DOHH2 (cell line): Measurements from ENCODE around the gene ZMIZ1.

Experiments used
- H3F3A ChIP-seq: fragments of 200-600 bp; sonication (generic), shearing (Covaris generic); 2 replicates; pipeline ENCODE4 v1.6.0; 2016; ENCODE audit warnings: antibody characterized with exemption, mild to moderate bottlenecking; ENCODE audit not compliant: control insufficient read depth, insufficient read depth
- H3K27ac ChIP-seq: fragments of 200-600 bp; sonication (generic); 2 replicates; pipeline ENCODE4 v1.5.1; 2014; ENCODE audit warnings: low read depth, mild to moderate bottlenecking, low read length, moderate library complexity
- H3K27me3 ChIP-seq: fragments of 200-600 bp; sonication (generic); 2 replicates; pipeline ENCODE4 v1.6.1; 2014; ENCODE audit warnings: mild to moderate bottlenecking, low read length, mixed read lengths; ENCODE audit not compliant: control insufficient read depth
- H3K36me3 ChIP-seq: fragments of 200-600 bp; sonication (generic); 2 replicates; pipeline ENCODE4 v1.6.1; 2014; ENCODE audit warnings: mild to moderate bottlenecking, low read length, moderate library complexity, mixed read lengths; ENCODE audit not compliant: control insufficient read depth
- H3K4me1 ChIP-seq: fragments of 200-600 bp; sonication (generic); 2 replicates; pipeline ENCODE4 v1.6.1; 2014; ENCODE audit warnings: mild to moderate bottlenecking, low read length, mixed read lengths; ENCODE audit not compliant: control insufficient read depth
- H3K4me2 ChIP-seq: fragments of 200-600 bp; sonication (generic); 2 replicates; pipeline ENCODE4 v1.6.0; 2014; ENCODE audit warnings: mild to moderate bottlenecking, low read length, moderate library complexity
- H3K4me3 ChIP-seq: fragments of 200-600 bp; sonication (generic); 2 replicates; pipeline ENCODE4 v1.5.1; 2014; ENCODE audit warnings: mild to moderate bottlenecking, low read length, mixed read lengths
- H3K79me2 ChIP-seq: fragments of 200-600 bp; sonication (generic); 2 replicates; pipeline ENCODE4 v1.6.1; 2014; ENCODE audit warnings: mild to moderate bottlenecking, low read length, mixed read lengths; ENCODE audit not compliant: control insufficient read depth
- H3K9me2 ChIP-seq: fragments of 200-600 bp; sonication (generic); replicated peaks from 2 replicates; pipeline ENCODE4 v1.6.1; 2014; ENCODE audit warnings: mild to moderate bottlenecking, low read length, mixed read lengths; ENCODE audit not compliant: control insufficient read depth
- H3K9me3 ChIP-seq: fragments of 200-600 bp; sonication (generic); 2 replicates; pipeline ENCODE4 v1.6.1; 2014; ENCODE audit warnings: antibody characterized with exemption, low read length, mixed read lengths; ENCODE audit not compliant: control insufficient read depth, insufficient read depth
- H4K20me1 ChIP-seq: fragments of 200-600 bp; sonication (generic); 2 replicates; pipeline ENCODE4 v1.6.0; 2014; ENCODE audit warnings: low read depth, mild to moderate bottlenecking, antibody characterized with exemption, low read length, moderate library complexity; ENCODE audit not compliant: control insufficient read depth, insufficient read depth
- CTCF ChIP-seq: fragments of 200-600 bp; sonication (generic); IDR thresholded peaks from one replicate; pipeline ENCODE4 v1.5.1; 2014; ENCODE audit warnings: antibody characterized with exemption, mild to moderate bottlenecking, low read depth, low read length; ENCODE audit not compliant: poor library complexity, severe bottlenecking
- EZH2phosphoT487 ChIP-seq: fragments of 200-600 bp; sonication (generic); IDR thresholded peaks from 2 replicates; pipeline ENCODE4 v1.6.1; 2017; ENCODE audit warnings: borderline replicate concordance, mild to moderate bottlenecking, antibody characterized with exemption, low read length, moderate library complexity, mixed read lengths

Gene ZMIZ1

DNA sequence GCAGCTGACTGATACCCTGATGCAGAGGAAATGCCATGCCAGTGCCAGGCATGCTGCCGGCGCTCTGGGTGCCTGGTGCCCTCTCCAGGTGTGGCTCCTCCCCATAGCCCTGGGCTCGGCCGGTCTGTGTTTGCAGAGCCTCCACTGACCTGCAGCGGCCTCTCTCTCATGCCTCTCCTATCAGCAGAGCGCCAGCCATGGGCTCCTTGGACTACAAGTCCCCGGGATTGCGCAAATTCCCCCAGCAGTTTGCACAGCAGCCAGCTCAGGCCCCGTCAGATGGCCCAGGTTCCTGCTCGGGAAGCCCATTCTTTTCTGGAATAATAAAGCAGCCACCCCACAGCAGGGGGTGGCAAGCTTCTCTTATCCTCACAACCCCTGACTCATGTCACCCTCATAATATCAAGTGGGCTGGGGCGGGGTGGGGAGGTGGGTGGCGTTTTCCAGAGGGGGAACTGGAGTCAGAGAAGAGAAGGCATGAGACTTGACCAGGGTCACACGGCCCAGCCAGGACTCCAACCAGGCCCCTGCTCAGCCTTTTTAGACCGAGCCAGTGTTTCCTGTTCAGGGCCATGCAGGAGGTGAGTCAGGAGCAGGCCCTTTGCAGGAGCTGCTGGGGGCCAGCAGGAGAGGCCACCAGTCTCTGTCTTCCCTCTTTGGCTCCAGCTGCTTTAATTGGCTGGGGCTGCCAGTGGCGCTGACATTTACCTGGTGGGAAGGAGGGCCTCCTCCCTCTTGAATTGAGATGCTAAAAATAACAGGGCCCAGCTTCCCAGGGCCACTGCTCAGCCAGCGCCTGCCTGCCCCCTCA, 58.6 kb downstream of the ZMIZ1 start:
- Histone ChIP-seq H3K4me2 (no peak overlapping the region), H3K27ac (no peak overlapping the region), H3K4me3 (no peak overlapping the region)

GRCh38 chr10:79128241-79128922, 59.6 kb downstream of the ZMIZ1 start:
- Histone ChIP-seq H3K27me3 (peaks cover 5% of the 10 kb centered on the region), H3K9me3 (no peaks in the 10 kb centered on the region), H3K4me1 (peaks cover 18% of the 10 kb centered on the region), H3K36me3 (no peaks in the 10 kb centered on the region), H4K20me1 (no peaks in the 10 kb centered on the region), H3K27ac (no peak overlapping the region), H3K9me2 (no peaks in the 10 kb centered on the region), H3K4me2 (no peak overlapping the region), H3F3A (no peaks in the 10 kb centered on the region), H3K4me3 (no peak overlapping the region), H3K79me2 (no peaks in the 10 kb centered on the region)
- TF ChIP-seq EZH2phosphoT487 (no peak), CTCF (no peak)

More for the DNA sequence above, 58.6 kb downstream of the ZMIZ1 start:
- Histone ChIP-seq H3K27me3 (peaks cover 5% of the 10 kb centered on the region), H3K4me1 (peaks cover 7% of the 10 kb centered on the region), H3K9me3 (no peaks in the 10 kb centered on the region), H3K36me3 (no peaks in the 10 kb centered on the region), H3K79me2 (no peaks in the 10 kb centered on the region), H3K9me2 (no peaks in the 10 kb centered on the region), H4K20me1 (no peaks in the 10 kb centered on the region), H3F3A (no peaks in the 10 kb centered on the region)
- TF ChIP-seq EZH2phosphoT487 (no peak), CTCF (no peak)

DNA sequence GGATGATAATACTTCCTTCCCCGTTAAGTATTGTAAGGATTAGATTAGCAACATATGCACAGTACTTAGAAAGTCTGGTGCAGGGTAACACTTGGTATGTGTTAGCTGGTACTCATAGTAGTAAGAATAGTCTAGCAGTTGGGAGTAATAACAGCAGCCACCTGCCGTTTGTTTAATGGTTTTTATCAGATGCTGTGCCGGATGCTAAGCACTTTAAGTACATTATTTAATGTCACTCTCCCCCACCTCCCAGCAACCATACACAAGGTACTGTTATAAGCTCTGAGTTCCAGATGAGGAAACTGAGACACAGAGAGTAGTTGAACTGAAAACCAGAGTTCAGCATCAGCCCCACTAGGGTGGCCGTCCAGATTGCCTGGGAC, 60.1 kb downstream of the ZMIZ1 start:
- no peaks in the 10 kb centered on the region for H3K79me2 ChIP-seq
- H3F3A ChIP-seq, result no peaks in the 10 kb centered on the region
- no peak overlapping the region for H3K4me2 ChIP-seq
- no peaks in the 10 kb centered on the region for H3K36me3 ChIP-seq
- no peak overlapping the region for H3K27ac ChIP-seq
- TF ChIP-seq EZH2phosphoT487, result no peak
- TF ChIP-seq CTCF, result no peak
- H3K4me3 ChIP-seq, result no peak overlapping the region
- H3K9me2 ChIP-seq, result no peaks in the 10 kb centered on the region
- peaks cover 5% of the 10 kb centered on the region for H3K27me3 ChIP-seq
- no peaks in the 10 kb centered on the region for H3K9me3 ChIP-seq
- H4K20me1 ChIP-seq, result no peaks in the 10 kb centered on the region
- H3K4me1 ChIP-seq, result peaks cover 23% of the 10 kb centered on the region
